Measurements from ENCODE around the gene LRRC8A.

DNA sequence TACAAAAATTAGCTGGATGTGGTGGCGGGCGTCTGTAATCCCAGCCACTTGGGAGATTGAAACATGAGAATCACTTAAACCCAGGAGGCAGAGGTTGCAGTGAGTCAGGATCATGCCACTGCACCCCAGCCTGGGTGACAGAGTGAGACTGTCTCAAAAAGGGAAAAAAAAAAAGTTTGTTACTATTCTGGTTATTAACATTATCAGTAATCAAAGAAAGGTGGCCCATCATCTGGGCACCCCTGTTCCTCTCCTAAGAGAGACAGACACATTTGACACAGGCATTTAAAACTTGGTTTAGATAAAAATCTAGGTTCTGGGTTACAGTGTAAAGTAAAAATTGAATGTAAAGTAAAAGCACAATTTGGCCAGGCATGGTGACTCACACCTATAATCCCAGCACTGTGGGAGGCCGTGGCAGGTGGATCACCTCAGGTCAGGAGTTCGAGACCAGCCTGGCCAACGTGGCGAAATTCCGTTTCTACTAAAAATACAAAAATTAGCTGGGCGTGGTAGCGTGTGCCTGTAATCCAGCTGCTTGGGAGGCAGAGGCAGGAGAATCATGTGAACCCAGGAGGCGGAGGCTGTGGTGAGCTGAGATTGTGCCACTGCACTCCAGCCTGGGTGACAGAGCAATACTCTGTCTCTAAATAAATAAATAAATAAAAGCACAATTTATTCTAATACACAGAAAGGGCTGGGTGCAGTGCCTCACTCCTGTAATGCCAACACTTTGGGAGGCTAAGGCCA, 22.1 kb downstream of the LRRC8A start:
- TF ChIP-seq CTCF (IDR thresholded peaks at IDR 0.05; ENCODE audit: low read length), result no peak
- TF ChIP-seq EZH2 (IDR thresholded peaks at IDR 0.05; ENCODE audit: borderline replicate concordance, low read length), result no peak
